ENCODE measurements around the gene BRPF1. TPM values are rescaled to one million over a fixed set of nuclear protein-coding genes. Genes with fewer than 3 reads are reported as not detected.
A peak's percentile ranks its signal among the peaks of the same experiment; 100 is the strongest.

BRPF1 gene
- total RNA-seq, 1 experiment from 2014 or later, result 23.4 TPM

DNA sequence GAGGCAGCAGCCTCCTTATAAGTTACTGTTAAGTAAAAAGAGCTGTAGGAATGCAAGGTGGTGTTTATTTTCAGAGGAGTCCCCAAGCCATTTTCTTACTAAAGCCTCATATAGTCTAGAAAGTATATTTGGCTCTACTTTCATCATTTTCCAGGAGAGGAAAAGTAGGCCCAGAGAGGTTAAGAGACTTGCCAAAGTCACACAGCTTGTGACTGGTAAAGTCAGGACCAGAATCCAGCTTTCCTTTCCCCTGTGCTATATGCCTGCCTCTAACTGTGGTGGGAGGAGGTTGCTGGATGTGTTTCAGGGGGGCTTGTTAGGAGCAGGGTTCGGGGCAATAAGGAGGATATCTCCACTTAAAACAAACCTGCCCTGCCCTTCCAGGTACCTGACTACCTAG, 11.0 kb downstream of the BRPF1 start:
- H3K36me3 ChIP-seq, result peaks cover 81% of the 10 kb centered on the region
- DNase-seq, result no peak
- no peak overlapping the region for H3K4me3 ChIP-seq
- H3K27me3 ChIP-seq, result no peaks in the 10 kb centered on the region
- no peaks in the 10 kb centered on the region for H3K4me1 ChIP-seq
- no peaks in the 10 kb centered on the region for H3K9me3 ChIP-seq (replicated peaks)
- H3K27ac ChIP-seq, result no peak overlapping the region

DNA sequence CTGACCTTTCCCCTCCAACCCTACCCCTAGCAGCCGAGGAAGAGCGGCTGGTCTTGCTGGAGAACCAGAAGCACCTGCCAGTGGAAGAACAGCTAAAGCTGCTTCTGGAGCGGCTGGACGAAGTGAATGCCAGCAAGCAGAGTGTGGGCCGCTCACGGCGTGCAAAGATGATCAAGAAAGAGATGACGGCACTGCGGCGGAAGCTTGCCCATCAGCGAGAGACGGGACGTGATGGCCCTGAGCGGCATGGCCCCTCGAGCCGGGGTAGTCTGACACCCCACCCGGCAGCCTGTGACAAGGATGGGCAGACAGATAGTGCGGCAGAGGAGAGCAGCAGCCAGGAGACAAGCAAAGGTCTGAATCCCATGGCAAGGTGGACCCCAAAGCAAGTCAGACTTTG, 12.0 kb downstream of the BRPF1 start:
- Histone ChIP-seq H3K36me3 (peaks cover 77% of the 10 kb centered on the region), H3K27me3 (no peaks in the 10 kb centered on the region), H3K4me3 (no peak overlapping the region), H3K27ac (no peak overlapping the region), H3K4me1 (no peaks in the 10 kb centered on the region), H3K9me3 (replicated peaks) (no peaks in the 10 kb centered on the region)
- no peak for DNase-seq

DNA sequence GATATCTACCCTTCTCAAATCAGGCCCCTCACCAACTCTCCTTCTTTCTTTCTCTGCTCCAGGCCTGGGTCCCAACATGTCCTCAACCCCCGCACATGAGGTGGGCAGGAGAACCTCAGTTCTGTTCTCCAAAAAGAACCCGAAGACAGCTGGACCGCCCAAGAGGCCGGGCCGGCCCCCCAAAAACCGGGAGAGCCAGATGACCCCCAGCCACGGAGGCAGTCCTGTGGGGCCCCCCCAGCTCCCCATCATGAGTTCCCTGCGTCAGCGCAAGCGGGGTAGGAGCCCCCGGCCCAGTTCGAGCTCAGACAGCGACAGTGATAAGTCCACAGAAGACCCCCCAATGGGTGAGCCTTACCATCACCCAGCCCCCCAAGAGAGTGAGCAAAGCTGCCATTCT, 12.6 kb downstream of the BRPF1 start:
- no peaks in the 10 kb centered on the region for H3K4me1 ChIP-seq
- no peak overlapping the region for H3K4me3 ChIP-seq
- H3K36me3 ChIP-seq, result peaks cover 71% of the 10 kb centered on the region
- H3K9me3 ChIP-seq (replicated peaks), result no peaks in the 10 kb centered on the region
- no peak overlapping the region for H3K27ac ChIP-seq
- DNase-seq, result no peak
- no peaks in the 10 kb centered on the region for H3K27me3 ChIP-seq

DNA sequence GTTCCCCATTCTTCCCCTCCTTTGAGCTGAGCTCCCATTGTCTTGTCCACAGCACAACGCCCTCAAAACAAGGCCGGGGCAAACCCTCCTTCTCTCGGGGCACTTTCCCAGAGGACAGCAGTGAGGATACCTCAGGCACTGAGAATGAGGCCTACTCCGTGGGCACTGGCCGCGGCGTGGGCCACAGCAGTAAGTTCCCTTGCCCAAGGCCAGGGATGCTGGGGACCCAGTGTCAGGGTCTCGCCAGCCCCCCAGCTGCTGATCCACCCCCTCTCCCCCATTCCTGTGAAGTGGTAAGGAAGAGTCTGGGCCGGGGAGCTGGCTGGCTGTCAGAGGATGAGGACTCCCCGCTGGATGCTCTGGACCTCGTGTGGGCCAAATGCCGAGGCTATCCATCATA, 14.0 kb downstream of the BRPF1 start:
- no peak overlapping the region for H3K4me3 ChIP-seq
- DNase-seq, result no peak
- H3K27ac ChIP-seq, result no peak overlapping the region
- H3K27me3 ChIP-seq, result no peaks in the 10 kb centered on the region
- H3K9me3 ChIP-seq (replicated peaks), result no peaks in the 10 kb centered on the region
- H3K4me1 ChIP-seq, result no peaks in the 10 kb centered on the region
- H3K36me3 ChIP-seq, result peaks cover 59% of the 10 kb centered on the region

DNA sequence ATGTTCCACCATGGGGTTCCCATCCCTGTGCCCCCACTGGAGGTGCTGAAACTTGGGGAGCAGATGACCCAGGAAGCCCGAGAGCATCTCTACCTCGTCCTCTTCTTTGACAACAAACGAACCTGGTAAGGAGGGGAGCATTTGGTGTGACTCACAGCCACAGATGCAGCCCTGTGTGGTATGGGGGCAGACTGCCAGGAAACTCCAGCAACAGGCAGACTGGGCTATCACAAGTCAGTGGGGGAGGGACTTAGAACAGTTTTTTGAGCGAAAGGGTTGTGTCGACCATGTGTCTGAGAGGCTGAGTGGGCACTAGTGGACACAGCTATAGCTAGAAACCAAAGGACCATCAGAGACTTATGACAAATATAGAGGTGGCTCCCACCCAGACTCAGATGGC, 14.8 kb downstream of the BRPF1 start:
- no peaks in the 10 kb centered on the region for H3K4me1 ChIP-seq
- no peaks in the 10 kb centered on the region for H3K27me3 ChIP-seq
- H3K36me3 ChIP-seq, result peaks cover 50% of the 10 kb centered on the region
- no peaks in the 10 kb centered on the region for H3K9me3 ChIP-seq (replicated peaks)
- no peak overlapping the region for H3K4me3 ChIP-seq
- no peak overlapping the region for H3K27ac ChIP-seq
- DNase-seq, result no peak

DNA sequence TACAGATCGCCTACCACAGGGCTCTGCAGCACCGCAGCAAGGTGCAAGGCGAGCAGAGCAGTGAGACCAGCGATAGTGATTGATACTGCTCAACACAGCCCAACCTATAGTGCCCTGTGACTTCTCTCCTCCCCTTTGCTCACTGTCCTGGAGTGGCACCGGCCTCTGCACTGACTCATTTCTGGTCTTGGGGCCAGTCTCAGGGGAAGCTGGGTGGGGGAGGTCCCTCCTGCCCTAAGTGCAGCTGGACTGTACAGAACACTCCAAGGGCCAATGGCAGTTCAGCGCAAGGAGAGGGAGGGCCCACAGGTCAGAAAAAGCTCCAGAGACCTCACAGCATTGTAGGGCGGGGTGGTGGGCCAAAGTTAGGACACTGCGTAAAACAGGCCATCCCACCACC, 15.7 kb downstream of the BRPF1 start:
- Histone ChIP-seq H3K27ac (no peak overlapping the region), H3K36me3 (peaks cover 48% of the 10 kb centered on the region), H3K9me3 (replicated peaks) (no peaks in the 10 kb centered on the region), H3K27me3 (no peaks in the 10 kb centered on the region), H3K4me3 (no peak overlapping the region), H3K4me1 (no peaks in the 10 kb centered on the region)
- DNase-seq, result no peak

DNA sequence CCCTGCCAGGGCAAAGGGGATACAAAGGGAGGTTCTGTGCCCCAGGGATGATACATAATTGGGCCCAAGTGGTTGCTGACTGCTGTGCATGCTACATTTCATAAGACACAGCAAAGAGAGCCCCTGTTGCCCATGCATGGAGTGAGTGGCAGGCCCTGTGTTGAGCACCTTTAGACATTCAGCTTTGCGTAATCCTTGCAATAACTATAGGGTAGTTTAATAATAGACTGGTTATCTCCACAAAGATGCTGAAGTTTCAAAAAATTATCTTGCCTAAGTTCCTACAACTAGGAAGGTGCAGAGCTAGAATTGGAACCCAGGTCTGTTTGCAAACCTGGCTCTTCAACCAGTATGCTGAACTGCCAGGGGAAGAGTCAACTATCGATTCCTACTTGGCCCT, 16.5 kb downstream of the BRPF1 start:
- no peaks in the 10 kb centered on the region for H3K4me1 ChIP-seq
- no peaks in the 10 kb centered on the region for H3K27me3 ChIP-seq
- H3K27ac ChIP-seq, result no peak overlapping the region
- DNase-seq, result no peak
- H3K36me3 ChIP-seq, result peaks cover 40% of the 10 kb centered on the region
- H3K9me3 ChIP-seq (replicated peaks), result no peaks in the 10 kb centered on the region
- H3K4me3 ChIP-seq, result no peak overlapping the region

DNA sequence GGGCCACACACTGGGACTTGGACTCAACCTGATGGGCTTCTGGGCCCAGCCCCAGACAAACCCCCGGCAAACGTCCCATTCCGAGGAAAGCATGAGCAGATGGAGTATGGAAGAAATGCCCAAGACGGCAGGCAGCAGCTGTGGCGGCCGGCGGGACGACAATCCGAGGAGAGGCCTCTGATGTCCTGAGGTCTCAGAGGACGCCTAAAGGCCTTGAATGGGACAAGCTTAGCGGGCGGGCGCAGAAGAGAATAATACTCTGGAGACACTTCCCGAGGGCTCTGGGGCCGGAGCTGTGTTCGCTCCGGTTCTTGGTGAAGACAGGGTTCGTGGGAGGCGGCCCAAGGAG, 17.7 kb downstream of the BRPF1 start:
- Histone ChIP-seq H3K36me3 (peaks cover 28% of the 10 kb centered on the region), H3K4me1 (no peaks in the 10 kb centered on the region), H3K4me3 (peak overlapping the region; percentile 66), H3K27me3 (no peaks in the 10 kb centered on the region), H3K9me3 (replicated peaks) (no peaks in the 10 kb centered on the region), H3K27ac (peak overlapping the region; percentile 78)
- peak in 1 of 2 experiments; percentile 69 for DNase-seq

DNA sequence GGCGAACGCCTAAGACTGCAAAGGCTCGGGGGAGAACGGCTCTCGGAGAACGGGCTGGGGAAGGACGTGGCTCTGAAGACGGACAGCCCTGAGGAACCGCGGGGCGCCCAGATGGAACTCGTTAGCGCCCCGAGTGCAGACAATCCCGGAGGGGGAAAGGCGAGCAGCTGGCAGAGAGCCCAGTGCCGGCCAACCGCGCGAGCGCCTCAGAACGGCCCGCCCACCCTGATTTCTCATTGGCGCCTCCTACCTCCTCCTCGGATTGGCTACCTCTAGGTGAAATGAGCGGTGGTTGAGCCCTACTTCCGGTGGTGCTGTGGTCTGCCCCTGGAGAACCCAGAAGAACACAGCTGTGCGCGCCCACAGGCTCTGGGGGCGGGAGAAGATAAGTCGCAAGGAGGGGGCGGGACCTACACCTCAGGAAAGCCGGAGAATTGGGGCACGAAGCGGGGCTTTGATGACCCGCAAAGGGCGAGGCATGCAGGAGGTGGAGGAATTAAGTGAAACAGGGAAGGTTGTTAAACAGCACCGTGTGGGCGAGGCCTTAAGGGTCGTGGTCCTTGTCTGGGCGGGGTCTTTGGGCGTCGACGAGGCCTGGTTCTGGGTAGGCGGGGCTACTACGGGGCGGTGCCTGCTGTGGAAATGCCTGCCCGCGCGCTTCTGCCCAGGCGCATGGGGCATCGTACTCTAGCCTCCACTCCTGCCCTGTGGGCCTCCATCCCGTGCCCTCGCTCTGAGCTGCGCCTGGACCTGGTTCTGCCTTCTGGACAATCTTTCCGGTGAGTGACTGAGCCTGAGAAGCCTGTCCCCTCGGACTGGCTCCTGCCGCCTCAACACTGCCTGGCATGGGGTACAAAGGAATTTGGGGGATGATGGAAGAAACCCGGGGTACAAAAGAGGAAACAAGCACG, 18.4 kb downstream of the BRPF1 start, which contains the start of gene OGG1:
Gene OGG1, plus strand, starts transcription at position 308 of the 911 bp plus-strand sequence. Its CDS starts 335 bp downstream, at position 643.
- Histone ChIP-seq H3K36me3 (peaks cover 23% of the 10 kb centered on the region), H3K27ac (peak within 1 kb of the TSS; percentile 78), H3K4me3 (peak within 1 kb of the TSS; percentile 66), H3K9me3 (replicated peaks) (no peaks in the 10 kb centered on the region), H3K4me1 (no peaks in the 10 kb centered on the region), H3K27me3 (no peaks in the 10 kb centered on the region)
- DNase-seq, result peak; percentile 98 to 99

DNA sequence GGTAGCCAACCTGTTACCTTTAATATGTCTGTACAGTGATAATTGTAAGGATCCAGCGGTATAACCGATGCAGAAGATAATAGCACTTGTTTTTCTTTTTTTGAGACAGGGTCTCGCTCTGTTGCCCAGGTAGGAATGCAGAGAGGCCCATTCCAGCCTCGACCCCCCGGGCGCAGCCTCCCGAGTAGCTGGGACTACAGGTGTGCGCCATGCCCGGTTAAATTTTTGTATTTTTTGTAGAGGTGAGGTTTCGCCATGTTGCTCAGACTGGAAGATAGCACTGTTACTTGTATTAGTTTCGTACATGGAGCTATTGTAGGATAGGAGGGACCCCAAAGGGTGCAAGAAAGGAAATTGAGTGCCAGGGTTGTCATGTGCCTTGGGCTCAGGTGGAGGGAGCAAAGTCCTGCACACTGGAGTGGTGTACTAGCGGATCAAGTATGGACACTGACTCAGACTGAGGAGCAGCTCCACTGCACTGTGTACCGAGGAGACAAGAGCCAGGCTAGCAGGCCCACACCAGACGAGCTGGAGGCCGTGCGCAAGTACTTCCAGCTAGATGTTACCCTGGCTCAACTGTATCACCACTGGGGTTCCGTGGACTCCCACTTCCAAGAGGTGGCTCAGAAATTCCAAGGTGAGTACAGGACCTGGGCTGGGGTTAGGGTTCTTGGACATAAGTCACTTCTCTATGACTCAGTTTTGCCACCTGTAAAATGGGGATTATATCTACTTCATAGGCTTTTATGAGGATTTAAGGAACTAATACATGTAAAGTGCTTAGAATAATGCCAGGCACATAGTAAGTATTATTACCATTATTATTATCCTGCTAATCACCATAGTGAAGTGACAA, 19.2 kb downstream of the BRPF1 start:
- DNase-seq, result peak in 1 of 2 experiments; percentile 29
- no peaks in the 10 kb centered on the region for H3K27me3 ChIP-seq
- no peaks in the 10 kb centered on the region for H3K9me3 ChIP-seq (replicated peaks)
- peak overlapping the region; percentile 66 for H3K4me3 ChIP-seq
- peak overlapping the region; percentile 78; the same call in 1 of the 2 replicates for H3K27ac ChIP-seq
- no peaks in the 10 kb centered on the region for H3K4me1 ChIP-seq
- H3K36me3 ChIP-seq, result peaks cover 20% of the 10 kb centered on the region

DNA sequence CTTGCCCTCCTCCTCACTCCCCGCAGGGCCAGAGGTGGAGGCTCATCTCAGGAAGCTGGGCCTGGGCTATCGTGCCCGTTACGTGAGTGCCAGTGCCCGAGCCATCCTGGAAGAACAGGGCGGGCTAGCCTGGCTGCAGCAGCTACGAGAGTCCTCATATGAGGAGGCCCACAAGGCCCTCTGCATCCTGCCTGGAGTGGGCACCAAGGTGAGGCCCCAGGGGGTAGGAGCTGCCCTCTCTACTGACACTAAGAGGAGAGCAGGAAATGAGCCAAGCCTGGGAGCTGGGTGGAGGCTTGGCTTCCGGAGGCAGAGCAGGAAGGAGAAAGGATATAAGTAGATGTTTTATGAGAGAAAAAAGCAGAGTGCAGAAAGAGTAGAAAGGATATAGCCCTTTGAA, 23.1 kb downstream of the BRPF1 start:
- no peaks in the 10 kb centered on the region for H3K9me3 ChIP-seq (replicated peaks)
- no peak overlapping the region for H3K27ac ChIP-seq
- DNase-seq, result no peak
- no peaks in the 10 kb centered on the region for H3K27me3 ChIP-seq
- H3K36me3 ChIP-seq, result peaks cover 23% of the 10 kb centered on the region
- no peaks in the 10 kb centered on the region for H3K4me1 ChIP-seq
- H3K4me3 ChIP-seq, result no peak overlapping the region

DNA sequence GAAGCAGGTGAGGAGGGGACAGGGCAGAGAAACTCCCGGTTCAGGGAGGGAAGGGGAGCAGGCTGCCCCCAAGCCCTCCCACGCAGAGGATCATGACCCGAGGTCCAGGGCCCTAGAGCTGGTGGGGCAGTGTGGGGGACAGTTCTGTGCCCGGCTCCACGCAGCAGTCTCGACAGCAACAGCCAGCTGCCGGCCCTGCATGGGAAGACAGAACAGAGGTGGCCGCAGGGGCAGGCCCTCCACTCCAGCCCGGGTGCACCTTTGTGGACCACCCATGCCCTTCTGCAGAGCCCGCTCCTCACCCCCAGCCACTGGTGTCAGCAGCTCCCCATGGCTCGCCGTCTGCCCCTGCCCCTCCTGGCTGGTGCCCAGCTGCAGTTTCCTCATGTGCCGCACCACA, 25.9 kb downstream of the BRPF1 start:
- no peak overlapping the region for H3K27ac ChIP-seq
- H3K9me3 ChIP-seq (replicated peaks), result no peaks in the 10 kb centered on the region
- no peaks in the 10 kb centered on the region for H3K27me3 ChIP-seq
- no peak overlapping the region for H3K4me3 ChIP-seq
- no peak for DNase-seq
- no peaks in the 10 kb centered on the region for H3K4me1 ChIP-seq
- peaks cover 19% of the 10 kb centered on the region for H3K36me3 ChIP-seq

DNA sequence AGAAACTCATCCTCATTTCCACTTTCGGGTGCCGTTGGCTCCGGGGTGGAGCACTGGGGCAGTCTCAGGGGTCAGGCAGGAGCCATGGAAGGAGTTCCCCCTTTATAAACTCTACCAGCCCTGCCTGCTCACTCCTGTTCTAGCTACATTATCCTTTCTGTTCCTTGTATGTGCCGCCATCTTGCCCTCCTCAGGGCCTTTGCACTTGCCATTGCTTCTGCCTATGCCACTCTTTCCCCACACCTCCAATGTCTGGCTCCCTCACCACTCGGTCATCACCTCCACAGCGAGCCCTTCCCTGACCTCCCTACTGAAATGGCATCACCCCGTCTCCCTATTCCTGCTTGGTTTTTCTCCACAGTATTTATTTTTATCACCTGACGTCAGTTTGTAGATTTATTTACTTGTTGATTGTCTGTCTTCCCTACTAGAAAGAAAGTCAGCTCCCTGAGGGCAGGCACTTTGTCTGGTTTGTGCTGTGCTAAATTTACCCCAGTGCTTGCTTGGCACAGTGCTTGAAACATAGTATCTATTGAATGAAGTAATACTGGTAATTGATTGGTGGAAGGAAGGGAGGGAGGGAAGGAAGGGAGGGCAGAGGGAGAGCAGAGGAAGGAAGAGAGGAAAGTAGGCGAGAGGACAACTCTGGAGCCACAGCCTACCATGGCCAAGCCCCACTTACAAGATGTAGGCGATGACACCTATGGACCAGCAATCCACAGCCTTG, 29.4 kb downstream of the BRPF1 start:
- no peak for DNase-seq
- H3K27me3 ChIP-seq, result no peaks in the 10 kb centered on the region
- H3K4me1 ChIP-seq, result no peaks in the 10 kb centered on the region
- no peak overlapping the region for H3K27ac ChIP-seq
- peaks cover 13% of the 10 kb centered on the region for H3K36me3 ChIP-seq
- H3K4me3 ChIP-seq, result no peak overlapping the region
- no peaks in the 10 kb centered on the region for H3K9me3 ChIP-seq (replicated peaks)

DNA sequence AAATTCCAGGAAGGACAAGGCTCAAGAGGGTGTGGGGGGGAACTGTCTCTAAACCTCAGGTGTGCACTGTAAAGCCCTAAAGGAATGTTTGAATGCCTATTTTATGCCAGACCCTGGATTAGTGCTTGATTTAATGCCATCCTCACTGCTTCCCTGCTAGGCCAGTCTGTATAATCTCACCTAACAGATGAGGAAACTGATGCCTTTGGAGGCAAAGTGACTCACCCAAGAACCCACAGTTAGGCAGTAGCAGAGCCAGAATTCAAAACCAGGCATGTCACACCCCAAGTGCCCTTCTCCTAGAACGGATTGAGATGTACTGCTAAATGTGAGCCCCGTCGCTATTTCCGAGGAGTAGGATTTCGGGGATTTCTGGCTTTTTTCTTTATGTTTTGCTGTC, 30.4 kb downstream of the BRPF1 start:
- no peaks in the 10 kb centered on the region for H3K9me3 ChIP-seq (replicated peaks)
- peaks cover 8% of the 10 kb centered on the region for H3K36me3 ChIP-seq
- no peaks in the 10 kb centered on the region for H3K4me1 ChIP-seq
- H3K27me3 ChIP-seq, result no peaks in the 10 kb centered on the region
- no peak overlapping the region for H3K27ac ChIP-seq
- no peak for DNase-seq
- no peak overlapping the region for H3K4me3 ChIP-seq

DNA sequence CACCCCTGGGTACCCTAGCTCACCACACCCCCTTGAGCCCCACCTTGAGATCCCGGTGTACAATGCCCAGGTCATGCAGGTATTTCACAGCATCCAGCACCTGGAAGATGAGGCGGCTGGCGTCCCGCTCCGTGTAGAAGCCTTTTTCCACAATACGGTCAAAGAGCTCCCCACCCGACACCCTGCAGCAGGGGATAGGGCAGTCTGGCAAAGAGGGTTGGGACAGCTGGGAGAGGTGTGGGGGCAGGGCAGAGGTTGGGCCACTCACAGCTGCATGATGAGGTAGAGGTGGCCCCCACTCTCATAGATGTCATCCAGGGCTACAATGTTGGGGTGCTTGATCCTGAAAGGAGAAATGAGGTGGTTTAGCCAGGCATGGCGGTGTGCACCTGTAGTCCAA, 31.3 kb downstream of the BRPF1 start:
- Histone ChIP-seq H3K27ac (no peak overlapping the region), H3K36me3 (peaks cover 5% of the 10 kb centered on the region), H3K27me3 (no peaks in the 10 kb centered on the region), H3K9me3 (replicated peaks) (no peaks in the 10 kb centered on the region), H3K4me1 (no peaks in the 10 kb centered on the region), H3K4me3 (no peak overlapping the region)
- DNase-seq, result no peak
